A549 (cell line): ENCODE data around the gene NEURL2.

ENCODE experiments used
- ATOH8 ChIP-seq: fragments of 250-450 bp; sonication (Bioruptor Pico); IDR thresholded peaks from 2 replicates; pipeline ENCODE4 v1.5.0; 2020; ENCODE audit warnings: low read depth, mild to moderate bottlenecking, moderate library complexity
- BHLHE40 ChIP-seq: IDR thresholded peaks from 2 replicates; pipeline ENCODE4 v1.6.1; 2012; ENCODE audit warnings: low read depth, low read length, inconsistent platforms
- CEBPB ChIP-seq, 2 experiments: fragments of >200 bp in 1 of 2; sonication (Bioruptor Twin) in 1 of 2; formaldehyde crosslinking in 1 of 2; IDR thresholded peaks; 2 replicates each; pipeline ENCODE4 v1.6.1; 2012 to 2016
- CHD2 ChIP-seq: fragments of 150-350 bp; IDR thresholded peaks from 2 replicates; pipeline ENCODE4 v1.6.1; 2014; ENCODE audit warnings: low read length; ENCODE audit not compliant: partially characterized antibody
- CTCF ChIP-seq: fragments of >200 bp; sonication (Bioruptor Twin); formaldehyde crosslinking; IDR thresholded peaks from 3 replicates; pipeline ENCODE4 v1.5.1; 2016
- FOSB ChIP-seq: fragments of 250-450 bp; sonication (Bioruptor Pico); IDR thresholded peaks from 2 replicates; pipeline ENCODE4 v1.5.0; 2020; ENCODE audit warnings: mild to moderate bottlenecking, moderate library complexity
- JUN ChIP-seq, 2 experiments: fragments of >200 bp; sonication (Bioruptor Twin); formaldehyde crosslinking; IDR thresholded peaks; 2 replicates in 1 of 2; 3 replicates in 1 of 2; pipeline ENCODE4 v1.6.1; 2016 to 2017
- MAFK ChIP-seq: fragments of 450-650 bp; IDR thresholded peaks from 2 replicates; pipeline ENCODE4 v1.6.1; 2014; ENCODE audit not compliant: partially characterized antibody
- MAX ChIP-seq: IDR thresholded peaks from 2 replicates; pipeline ENCODE4 v1.6.1; 2012
- MYC ChIP-seq: IDR thresholded peaks from 2 replicates; pipeline ENCODE4 v1.6.1; 2012; ENCODE audit warnings: mild to moderate bottlenecking, inconsistent platforms, low read length, improper control_type of control experiment, borderline replicate concordance
- POLR2A ChIP-seq: IDR thresholded peaks from 2 replicates; pipeline ENCODE4 v1.6.1; 2012; ENCODE audit warnings: mild to moderate bottlenecking, low read length
- SMC3 ChIP-seq: fragments of >200 bp; sonication (Bioruptor Twin); formaldehyde crosslinking; IDR thresholded peaks from 3 replicates; pipeline ENCODE4 v1.6.1; 2018; ENCODE audit warnings: inconsistent platforms
- ZC3H11A ChIP-seq: fragments of 450-650 bp; IDR thresholded peaks from 2 replicates; pipeline ENCODE4 v1.6.1; 2014; ENCODE audit warnings: antibody characterized with exemption, mild to moderate bottlenecking

GRCh38 chr20:45861221-45862075, 29.6 kb downstream of the NEURL2 start:
- TF ChIP-seq MYC (no peak), CTCF (no peak), ZC3H11A (no peak), BHLHE40 (no peak), MAFK (no peak), SMC3 (no peak), MAX (no peak), CEBPB (IDR thresholded peaks at IDR 0.05) (no peak), ATOH8 (CRISPR knock-in tag) (no peak), FOSB (CRISPR knock-in tag) (no peak), CHD2 (no peak), JUN (IDR thresholded peaks at IDR 0.05) (no peak), POLR2A (no peak)
